GM18909 (cell line): Measurements from ENCODE around the gene SHPK.

Experiments used
- ATAC-seq: cut with Tn5 transposase; IDR thresholded peaks from one replicate; pipeline ENCODE4 v1.9.1; 2021; ENCODE audit warnings: mild to moderate bottlenecking; ENCODE audit not compliant: unreplicated experiment, poor library complexity

The SHPK gene

DNA sequence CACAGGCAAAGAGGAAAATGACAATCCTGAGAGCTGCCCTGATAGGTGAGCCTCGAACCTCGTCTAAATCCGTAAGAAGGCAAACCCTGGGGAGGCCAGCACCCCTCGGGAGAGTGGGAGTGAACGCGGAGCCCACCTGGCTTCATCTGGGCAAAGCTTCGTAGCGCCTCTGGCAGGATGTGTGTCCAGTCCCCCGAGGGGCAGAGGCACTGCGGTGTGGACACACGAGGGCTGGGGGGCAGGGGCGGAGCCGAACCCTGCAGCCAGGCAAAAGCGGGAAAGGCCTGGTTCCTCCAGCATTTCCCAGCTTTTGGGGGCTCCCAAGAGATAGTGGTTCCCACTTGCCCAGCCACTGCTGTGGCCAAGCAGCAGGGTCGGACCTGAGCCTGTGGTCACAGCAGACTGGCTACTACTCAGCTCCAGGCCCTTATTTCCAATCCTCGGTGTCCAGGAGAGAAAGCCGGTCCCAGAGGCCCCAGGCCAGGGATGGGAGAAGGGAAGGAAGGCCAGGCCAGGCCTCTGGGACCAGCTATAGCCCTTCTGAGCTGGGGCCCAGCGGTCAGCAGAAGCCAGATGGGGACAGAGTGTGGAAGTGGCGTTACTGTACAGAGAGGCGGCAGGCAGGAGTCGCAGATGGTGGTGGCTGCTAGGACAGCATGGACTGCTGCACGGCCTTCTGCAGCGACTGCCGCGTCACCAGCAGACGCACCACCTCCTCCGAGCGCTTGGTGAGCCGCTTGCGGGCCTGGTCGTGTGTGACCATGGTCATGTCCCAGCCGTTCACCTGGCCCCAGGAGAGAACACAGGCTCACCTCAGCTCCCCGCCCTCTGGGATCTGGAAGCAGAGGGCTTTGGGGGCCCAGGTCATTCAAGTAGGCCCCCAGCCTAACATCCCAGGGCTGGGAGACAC, 27.3 kb upstream of the SHPK start:
- no peak for ATAC-seq

DNA sequence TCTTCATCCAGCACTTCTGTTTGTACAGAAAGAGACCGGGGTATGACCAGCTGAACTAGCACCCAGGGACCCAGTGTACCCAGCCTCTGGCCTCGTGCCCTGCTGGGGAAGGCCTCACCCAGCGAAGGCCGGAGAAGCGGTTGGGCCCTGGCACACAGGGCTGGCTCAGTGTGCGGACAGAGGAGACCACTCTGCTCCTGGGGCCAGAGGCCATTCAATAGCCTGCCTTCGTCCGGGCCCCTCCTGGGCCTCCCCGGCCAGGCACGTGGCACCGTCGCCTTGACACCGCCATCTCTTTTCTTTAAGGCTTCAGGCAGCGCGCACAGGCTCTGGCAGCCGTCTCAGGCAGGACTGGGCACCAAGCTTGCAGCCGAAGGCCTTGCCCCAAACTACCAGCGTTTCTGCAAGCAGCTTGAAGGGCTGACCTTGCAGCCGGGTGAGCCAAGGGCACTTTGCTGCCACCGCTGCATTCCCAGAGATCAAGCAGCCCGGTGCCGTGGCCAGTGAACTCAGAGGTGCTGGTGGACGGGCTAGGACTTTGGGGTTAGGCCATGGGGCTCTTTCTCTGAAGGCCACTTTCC, 24.4 kb upstream of the SHPK start:
- ATAC-seq, result no peak

DNA sequence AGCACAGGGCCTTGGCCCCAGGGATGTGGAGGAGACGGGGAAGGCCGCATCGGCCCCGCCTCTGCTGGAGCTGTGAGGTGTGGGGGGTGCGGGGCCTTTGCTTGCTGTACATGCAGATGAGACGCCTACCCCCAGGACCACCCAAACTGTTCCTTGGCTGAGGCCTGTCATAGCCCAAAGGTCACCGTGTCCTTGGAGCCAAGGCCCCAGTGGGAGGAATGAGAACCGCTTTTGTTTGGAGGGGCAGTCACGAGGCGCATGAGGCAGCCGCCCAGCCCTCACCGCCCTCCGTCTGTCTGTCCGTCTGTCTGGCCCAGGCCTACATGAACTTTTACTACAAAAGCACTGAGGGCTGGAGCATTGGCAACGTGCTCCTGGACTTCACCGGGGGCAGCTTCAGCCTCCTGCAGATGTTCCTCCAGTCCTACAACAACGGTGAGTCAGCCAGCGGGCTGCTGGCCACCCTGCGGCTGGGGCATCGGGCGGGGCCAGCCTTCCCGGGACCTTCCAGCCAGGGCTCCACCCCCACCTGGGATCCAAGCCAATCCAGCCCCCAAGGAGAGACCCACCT, 23.6 kb upstream of the SHPK start:
- no peak for ATAC-seq

DNA sequence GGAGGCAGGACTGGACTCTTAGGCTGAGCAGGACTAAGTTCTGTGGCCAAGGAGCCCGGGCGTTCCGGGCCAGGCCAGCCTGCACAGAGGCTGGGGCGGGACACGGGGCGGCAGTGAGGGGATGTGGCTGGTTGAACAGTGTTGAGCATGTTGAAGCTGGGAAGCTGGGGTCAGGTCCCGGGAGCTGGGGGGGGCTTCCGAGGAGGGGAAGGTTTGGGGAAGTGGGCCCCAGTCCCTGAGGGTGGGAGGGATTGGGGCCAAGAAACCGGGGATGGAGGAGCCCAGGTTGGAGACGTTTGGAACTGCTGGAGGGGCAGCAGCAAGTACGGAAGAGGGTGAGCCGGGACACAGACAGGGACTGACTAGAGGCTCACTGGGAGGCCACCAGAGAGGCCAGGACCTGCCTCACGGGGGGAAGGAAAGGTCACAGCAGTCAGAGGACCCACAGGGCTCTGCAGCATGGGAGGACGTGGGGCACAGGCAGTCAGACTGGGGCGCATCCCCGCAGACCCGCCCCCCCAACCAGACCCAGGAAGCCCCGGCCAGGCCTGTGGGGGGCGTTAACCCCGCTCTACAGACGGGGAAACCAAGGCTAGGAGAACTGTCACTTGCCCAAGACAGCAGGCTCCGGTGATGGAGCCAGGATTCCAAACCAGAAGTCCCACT, 22.9 kb upstream of the SHPK start:
- ATAC-seq, result no peak

DNA sequence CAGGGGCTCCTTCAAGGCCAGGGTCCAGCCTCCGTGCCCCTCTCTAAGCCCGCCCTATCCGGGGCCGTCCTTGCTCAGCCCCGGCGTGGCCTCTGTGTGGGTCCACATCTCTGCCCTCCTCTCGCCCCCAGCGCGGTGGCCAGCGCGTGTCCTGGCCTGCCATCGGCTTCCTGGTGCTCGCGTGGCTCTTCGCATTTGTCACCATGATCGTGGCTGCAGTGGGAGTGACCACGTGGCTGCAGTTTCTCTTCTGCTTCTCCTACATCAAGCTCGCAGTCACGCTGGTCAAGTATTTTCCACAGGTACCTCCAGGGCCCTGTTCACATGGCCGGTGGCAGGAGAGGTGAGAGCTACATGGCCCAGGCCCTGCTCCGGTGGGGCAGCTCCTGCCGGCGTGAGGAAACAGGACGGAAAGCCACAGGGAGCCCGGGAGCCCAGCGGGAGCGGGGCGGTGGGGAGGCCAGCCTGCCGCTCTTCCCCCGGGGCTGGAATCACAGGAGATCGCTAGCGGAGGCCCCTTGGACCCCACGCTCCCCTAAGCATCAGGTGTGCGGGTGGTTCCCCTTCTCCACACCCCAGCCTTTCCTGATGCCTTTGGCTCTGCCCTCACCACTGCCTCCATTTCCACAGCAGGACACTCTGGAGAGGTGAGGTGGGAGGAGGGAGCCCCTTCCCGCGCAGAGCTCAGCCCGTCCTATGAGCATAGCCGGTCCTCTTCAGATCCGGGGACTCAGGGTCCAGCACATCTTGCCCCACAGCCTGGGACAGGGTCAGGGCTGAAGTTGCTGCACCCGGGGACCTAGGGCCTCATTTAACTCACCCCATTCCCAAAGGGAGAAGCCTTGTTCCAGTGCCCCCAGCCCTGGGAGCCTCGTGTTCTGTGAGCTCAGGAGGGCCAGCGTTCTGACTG, 22.1 kb upstream of the SHPK start:
- ATAC-seq, result no peak

DNA sequence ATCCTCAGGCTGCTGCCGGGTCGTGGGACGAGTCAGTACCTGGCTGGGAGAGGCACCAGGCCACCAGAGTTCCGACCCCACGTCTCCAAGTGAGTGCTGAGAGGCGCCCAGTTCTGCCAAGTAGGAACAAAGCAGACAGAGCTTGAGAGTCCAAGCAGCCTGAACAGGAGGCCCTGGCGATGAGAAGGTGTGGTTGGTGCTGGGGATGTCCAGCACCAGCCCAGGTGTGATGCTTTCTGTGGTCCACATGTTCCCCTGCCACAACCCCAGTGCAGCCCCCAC, 21.5 kb upstream of the SHPK start:
- no peak for ATAC-seq

DNA sequence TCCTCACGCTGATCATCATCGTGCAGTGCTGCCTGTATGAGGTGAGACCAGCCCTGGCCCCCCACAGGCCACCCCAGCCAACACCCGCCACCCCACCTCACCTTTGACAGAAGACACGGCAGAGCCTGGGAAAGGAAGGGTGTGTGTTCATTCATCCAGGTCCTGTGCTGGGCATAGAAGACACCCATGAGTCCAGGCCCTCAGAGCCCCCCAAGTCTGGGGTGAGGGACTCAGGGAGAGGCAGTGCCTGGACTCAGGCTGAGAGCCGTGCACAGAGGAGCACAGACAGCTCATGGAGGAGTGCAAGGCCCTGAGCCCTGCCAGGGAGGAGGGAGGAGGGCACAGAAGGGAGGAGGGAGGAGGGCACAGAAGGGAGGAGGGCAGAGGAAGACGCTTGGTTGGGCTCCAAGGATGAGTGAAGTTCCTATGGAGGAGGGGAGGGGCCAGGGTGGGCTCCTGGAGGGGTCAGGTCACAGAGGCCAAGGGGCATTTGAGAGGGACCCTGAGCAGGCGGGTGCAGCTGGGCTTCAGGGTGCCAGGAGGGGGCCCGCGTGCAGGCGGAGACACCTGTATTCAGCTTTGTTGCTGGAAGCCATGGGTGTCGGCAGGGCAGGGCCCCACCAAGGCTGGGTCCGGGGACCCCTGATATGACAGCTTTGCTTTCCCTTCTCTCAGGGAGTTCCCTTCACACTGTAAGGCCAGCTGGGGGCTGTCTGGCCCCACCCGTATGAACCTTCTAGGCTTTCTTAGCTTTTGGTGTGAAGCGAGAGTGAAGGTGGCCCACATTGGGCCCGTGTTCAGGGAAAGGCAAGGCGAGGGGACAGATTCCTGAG, 20.9 kb upstream of the SHPK start:
- no peak for ATAC-seq

DNA sequence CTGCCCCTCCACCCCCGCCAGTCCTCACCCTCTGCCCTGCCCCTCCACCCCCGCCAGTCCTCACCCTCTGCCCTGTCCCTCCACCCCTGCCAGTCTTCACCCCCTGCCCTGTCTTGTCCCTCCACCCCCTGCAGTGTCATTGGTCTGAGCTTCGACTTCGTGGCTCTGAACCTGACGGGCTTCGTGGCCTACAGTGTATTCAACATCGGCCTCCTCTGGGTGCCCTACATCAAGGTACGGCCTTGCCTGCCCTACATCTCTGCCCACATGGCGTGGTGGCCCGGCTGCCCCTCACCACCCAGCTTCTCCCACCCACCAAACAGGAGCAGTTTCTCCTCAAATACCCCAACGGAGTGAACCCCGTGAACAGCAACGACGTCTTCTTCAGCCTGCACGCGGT, 20.3 kb upstream of the SHPK start:
- ATAC-seq, result no peak

DNA sequence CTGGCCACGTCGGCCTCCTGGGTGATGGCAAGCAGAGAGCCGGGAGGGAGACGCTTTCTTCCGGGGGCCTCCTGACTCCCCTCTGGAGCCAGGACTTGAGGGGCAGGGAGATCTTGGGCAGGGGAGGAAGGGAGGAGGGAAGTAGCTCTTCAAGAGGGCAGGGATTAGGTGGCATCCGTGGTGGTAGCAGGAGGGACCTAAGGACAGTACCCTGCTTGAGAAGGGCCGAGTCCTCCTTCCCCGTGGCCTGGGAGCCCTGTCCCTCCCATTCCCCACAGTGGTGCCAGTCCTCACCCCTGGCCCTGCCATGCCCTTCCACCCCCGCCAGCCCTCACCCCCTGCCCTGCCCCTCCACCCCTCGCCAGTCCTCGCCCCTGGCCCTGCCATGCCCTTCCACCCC, 19.7 kb upstream of the SHPK start:
- ATAC-seq, result no peak

DNA sequence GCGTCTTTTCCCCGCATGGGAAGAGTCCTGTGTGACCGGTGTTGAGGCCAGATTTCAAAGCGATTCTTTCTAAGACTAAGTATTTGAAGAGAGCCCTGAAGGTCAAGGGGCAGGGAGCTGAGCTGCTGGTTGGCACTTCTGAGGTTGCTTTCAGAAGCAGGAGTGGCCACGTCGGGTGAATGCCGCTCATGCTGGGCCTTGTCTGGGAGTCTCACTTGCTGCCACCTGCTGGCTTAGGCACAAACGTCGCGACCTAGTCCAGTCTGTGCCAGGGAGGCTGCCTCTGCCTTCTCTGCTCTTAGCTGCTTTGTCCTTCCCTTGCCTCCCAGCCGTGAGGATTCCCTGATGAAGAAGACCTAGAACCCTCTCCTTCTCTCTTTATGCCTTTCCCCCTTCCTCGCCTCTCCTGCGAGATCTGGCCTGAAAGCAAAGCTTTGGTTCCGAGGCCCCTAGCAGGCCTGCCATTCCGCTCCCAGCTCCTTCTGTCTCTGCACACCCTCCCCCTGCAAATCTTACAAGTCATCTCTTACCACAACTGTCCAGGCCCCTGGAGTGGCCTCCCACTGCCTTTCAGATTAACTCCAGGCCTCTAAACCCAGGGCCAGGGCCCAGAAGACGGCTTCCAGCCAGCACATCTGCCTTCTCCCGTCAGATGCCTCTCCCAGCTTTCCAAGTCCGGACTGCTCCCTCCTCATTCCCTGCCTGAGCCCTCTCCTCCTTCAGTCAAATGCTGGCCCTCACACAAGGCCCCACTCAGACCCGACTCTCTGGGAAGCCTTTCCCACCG, 11.9 kb upstream of the SHPK start:
- ATAC-seq, result no peak

DNA sequence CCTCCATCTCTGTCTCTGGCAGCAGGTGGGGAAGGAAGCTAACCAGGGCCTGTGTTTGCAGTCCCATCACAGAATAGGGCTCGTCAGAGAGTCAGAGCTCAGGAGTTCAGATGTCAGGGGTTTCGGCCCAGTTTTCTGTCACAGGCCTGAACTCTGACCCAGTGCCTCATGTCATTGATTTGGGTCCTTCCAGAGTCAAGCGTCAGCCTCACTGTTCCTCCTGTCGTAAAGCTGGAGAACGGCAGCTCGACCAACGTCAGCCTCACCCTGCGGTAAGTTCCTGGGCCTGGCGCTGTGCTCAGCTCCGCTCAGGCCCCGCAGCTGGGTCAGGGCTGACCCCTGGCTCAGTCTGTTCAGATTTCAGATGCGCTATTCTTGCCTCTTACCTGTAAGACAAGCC, 11.2 kb upstream of the SHPK start:
- ATAC-seq, result no peak

DNA sequence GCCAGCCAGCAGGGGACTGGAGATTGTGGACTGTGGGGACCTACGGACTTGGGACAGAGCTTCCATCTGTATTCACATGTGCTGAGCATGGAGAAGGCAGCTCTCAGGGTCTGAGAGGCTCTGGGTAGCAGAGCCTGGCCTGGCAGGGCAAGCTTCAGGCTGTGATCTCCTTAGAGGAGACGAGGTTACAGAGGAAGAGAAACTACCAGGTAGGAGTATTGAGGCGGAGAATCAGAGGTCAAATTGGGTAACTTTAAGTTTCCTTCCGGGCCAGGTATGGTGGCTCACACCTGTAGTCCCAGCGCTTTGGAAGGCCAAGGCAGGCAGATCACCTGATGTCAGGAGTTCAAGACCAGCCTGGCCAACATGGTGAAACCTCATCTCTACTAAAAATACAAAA, 9.3 kb upstream of the SHPK start:
- ATAC-seq, result no peak

DNA sequence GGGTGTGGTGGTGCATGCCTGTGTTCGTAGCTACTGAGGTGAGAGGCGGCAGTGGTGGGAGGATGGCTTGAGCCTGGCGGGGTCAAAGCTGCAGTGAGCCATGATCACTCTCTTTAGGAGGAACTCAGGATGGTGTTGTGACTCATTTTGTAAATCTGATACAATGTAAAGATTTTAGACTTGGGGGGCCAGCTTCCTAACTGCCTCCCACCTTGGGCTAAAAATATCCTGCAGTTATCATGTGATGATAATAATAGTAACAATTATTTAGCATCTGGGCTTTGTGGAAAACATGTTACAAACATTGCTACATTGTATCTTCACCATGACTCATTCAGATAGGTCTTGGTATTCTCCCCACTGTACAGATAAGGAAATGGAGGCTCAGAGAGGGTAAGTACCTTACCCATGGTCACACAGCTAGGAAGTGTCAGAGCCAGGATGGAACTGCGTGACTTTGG, 7.9 kb upstream of the SHPK start:
- no peak for ATAC-seq

DNA sequence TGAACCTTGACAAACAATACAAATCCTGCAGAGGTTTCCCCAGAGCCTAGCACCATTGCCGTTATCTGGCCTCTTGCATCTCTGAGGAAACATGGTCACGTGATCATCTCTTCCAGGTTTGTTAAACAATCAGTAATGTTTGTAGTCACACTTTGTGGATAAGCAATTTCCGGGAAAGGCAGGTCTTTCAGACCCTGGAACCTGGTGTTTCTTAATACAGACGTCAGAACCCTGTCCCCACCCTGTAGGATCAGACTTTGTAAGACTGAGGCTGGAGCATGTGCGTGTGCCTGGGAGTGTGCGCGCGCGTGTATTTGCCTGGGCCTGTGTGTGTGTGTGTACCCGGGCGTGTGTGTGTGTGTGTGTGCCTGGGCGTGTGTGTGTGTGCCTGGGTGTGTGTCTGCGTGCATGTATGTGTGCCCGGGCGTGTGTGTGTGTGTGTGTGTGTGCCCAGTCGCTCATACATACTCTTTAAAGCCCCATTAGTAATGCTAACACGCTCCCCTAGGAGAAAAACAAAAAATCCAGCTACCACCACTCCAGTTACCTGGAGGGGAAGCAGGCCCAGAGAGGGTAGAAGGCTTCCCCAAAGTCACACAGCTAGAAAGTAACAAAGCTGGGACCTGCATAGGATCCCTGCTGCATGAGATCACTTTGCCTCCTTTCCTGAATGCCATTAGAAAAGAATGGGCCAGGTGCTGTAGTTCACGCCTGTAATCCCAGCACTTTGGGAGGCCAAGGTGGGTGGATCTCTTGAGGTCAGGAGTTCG, 5.9 kb upstream of the SHPK start:
- no peak for ATAC-seq

DNA sequence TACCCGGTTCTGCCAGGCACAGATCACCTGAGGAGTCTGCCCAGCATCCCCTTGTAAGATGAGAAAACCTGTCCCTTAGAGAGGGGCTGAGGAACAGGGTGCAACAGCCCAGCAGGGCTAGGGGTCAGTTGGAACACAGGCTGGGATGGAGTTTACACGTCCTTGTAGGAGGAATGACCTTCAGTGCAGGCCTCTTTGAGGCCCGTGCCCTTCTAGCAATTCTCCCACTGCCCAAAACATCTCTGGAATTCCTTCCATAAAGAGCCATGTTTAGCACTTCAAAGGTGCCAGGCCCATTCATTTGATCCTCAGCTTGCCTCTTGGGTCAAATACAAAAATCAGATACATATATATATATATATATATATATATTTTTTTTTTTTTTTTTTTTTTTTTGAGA, 5.0 kb upstream of the SHPK start:
- no peak for ATAC-seq

DNA sequence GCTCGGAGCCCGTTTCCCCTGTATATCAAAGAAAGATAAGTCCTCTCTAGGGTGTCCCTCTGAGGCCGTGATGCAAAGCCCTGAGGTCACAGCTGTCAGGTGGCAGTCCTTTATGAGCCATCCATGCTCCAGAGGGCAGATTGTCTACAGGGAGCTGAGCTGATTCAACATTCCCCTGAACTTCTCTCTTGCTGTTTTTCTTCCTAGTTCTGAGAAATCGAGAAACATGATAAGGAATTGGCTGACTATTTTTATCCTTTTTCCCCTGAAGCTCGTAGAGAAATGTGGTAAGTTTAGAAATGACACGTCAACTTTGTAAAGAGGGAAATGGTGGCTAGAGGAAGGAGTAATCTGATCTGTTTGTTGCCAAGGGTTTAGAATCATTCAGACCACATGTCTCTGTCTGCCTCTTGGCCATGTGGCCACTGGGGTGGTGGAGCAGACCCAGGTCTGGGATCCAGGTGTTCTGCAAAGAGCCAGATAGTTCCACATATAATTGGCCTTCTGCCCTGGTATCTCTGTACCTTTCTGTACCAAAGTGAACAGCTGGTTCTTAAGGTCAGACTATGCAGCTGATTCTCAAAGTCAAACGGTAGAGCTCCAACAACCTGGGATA, 4.0 kb upstream of the SHPK start:
- no peak for ATAC-seq

DNA sequence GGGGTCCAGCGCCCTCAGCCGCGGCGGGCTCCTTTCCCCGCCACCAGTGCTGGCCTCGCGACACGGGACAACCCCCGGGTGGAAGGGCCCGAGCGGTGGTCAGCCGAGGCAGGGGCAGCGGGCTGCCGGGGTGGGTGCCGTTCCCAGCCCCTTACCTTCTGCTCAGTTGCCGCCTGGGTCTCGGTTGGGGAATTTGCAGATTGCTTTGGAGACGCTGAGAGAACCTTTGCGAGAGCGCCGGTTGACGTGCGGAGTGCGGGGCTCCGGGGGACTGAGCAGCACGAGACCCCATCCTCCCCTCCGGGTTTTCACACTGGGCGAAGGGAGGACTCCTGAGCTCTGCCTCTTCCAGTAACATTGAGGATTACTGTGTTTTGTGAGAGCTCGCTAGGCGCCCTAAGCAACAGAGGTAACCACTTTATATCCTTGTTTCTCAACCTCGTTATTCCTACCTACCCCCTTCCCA, 891 bp upstream of the SHPK start:
- ATAC-seq, result peak; percentile 17
